Raji (cell line): ENCODE measurements around the gene NR5A1.

ENCODE experiments used
- POLR2A ChIP-seq: IDR thresholded peaks from 2 replicates; pipeline ENCODE4 v1.6.1; 2011; ENCODE audit warnings: low read depth, low read length, control low read depth; ENCODE audit not compliant: insufficient read depth

Gene NR5A1

GRCh38 chr9:124496075-124496449 lies 11.1 kb downstream of the NR5A1 start:
- no peak for TF ChIP-seq POLR2A

- no peak for TF ChIP-seq POLR2A
These were observed 11.8 kb downstream of the NR5A1 start for GRCh38 chr9:124495126-124496074.

GRCh38 chr9:124493794-124494479 lies 13.3 kb downstream of the NR5A1 start:
- no peak for TF ChIP-seq POLR2A

- TF ChIP-seq POLR2A, result no peak
These were observed 14.0 kb downstream of the NR5A1 start for GRCh38 chr9:124493218-124493617.

- TF ChIP-seq POLR2A, result no peak
These were observed 14.4 kb downstream of the NR5A1 start for GRCh38 chr9:124492818-124493217.

- TF ChIP-seq POLR2A, result no peak
These were observed 15.9 kb downstream of the NR5A1 start for GRCh38 chr9:124491049-124491975.

GRCh38 chr9:124490004-124490403 lies 17.2 kb downstream of the NR5A1 start:
- no peak for TF ChIP-seq POLR2A

- no peak for TF ChIP-seq POLR2A
These were observed 18.0 kb downstream of the NR5A1 start for GRCh38 chr9:124489222-124489621.

GRCh38 chr9:124488641-124489210 lies 18.5 kb downstream of the NR5A1 start:
- no peak for TF ChIP-seq POLR2A

- TF ChIP-seq POLR2A, result no peak
These were observed 19.7 kb downstream of the NR5A1 start for GRCh38 chr9:124487260-124488182.

- TF ChIP-seq POLR2A, result no peak
These were observed 20.4 kb downstream of the NR5A1 start for GRCh38 chr9:124486778-124487259.

GRCh38 chr9:124485936-124486335 lies 21.3 kb downstream of the NR5A1 start:
- no peak for TF ChIP-seq POLR2A

GRCh38 chr9:124485201-124485600 lies 22.0 kb downstream of the NR5A1 start:
- no peak for TF ChIP-seq POLR2A

- TF ChIP-seq POLR2A, result no peak
These were observed 23.7 kb downstream of the NR5A1 start for GRCh38 chr9:124483481-124483880.
